HepG2 (cell line): Measurements from ENCODE around the gene USF2. TPM values are rescaled to one million over a fixed set of nuclear protein-coding genes. Genes with fewer than 3 reads are reported as not detected.
A peak's percentile ranks its signal among the peaks of the same experiment; 100 is the strongest.

ENCODE experiments used
- ATAC-seq: fragments of 200-7000 bp; cut with Tn5 transposase; 3 replicates; pipeline ENCODE4 v1.9.1; 2020; ENCODE audit warnings: mild to moderate bottlenecking, moderate library complexity
- BruUV-seq: library from RNA; stranded (reverse); fragments of 400-500 nt; replicated peaks from 2 replicates; lab custom pipeline; 2021; lab: Mats Ljungman, UMichigan
- CTCF ChIA-PET: fragments of 300-600 bp; formaldehyde crosslinking; extraction: SDS; loops from one replicate; lab custom pipeline; 2021; ENCODE audit warnings: low total read pairs, inconsistent platforms, low intra/inter-chr PET ratio; lab: Yijun Ruan, JAX
- POLR2A ChIA-PET: fragments of 350-600 bp; sonication (Branson Sonifier 250); formaldehyde crosslinking; loops from one replicate; lab custom pipeline; 2020; ENCODE audit warnings: antibody characterized with exemption, inconsistent platforms; lab: Yijun Ruan, JAX
- DNase-seq: peaks from one replicate; pipeline ENCODE4 v3.0.0-alpha.2; 2015; ENCODE audit warnings: low spot score
- FAIRE-seq: peaks from 3 replicates; lab custom pipeline; 2011; peaks lifted over from hg19 to GRCh38; lab: Jason Lieb, UNC
- H2AFZ ChIP-seq: one replicate; pipeline ENCODE4 v1.6.1; 2011; ENCODE audit warnings: low read length, inconsistent platforms
- H3K27ac ChIP-seq: fragments of 300-600 bp; 3 replicates; pipeline ENCODE4 v1.8.0; 2011; ENCODE audit warnings: mixed run types, mild to moderate bottlenecking, mixed read lengths, low read length, inconsistent platforms; ENCODE audit not compliant: insufficient read depth; ENCODE audit errors: extremely low read length
- H3K27me3 ChIP-seq, 2 experiments: fragments of 200-600 bp in 1 of 2; 2 replicates in 1 of 2; 3 replicates in 1 of 2; pipeline versions ENCODE4 v1.6.0 to v1.8.0; 2011; ENCODE audit warnings: low read length in 2 of 2, mild to moderate bottlenecking in 2 of 2, moderate library complexity in 2 of 2, inconsistent platforms in 1 of 2; ENCODE audit not compliant: insufficient read depth in 2 of 2, control insufficient read depth in 1 of 2
- H3K36me3 ChIP-seq, 2 experiments: fragments of 200-600 bp in 1 of 2; replicated peaks in 1 of 2; 2 replicates in 1 of 2; 3 replicates in 1 of 2; pipeline versions ENCODE4 v1.5.1 to v1.8.0; 2011; ENCODE audit warnings: low read length in 2 of 2, inconsistent platforms in 1 of 2; ENCODE audit not compliant: insufficient read depth in 2 of 2, control insufficient read depth in 1 of 2
- H3K4me1 ChIP-seq: 2 replicates; pipeline ENCODE4 v1.5.1; 2012; ENCODE audit warnings: low read length, inconsistent platforms; ENCODE audit not compliant: insufficient read depth
- H3K4me2 ChIP-seq: 2 replicates; pipeline ENCODE4 v1.6.0; 2011; ENCODE audit warnings: low read depth, low read length, inconsistent platforms
- H3K4me3 ChIP-seq, 3 experiments: fragments of 200-600 bp in 1 of 3; sonication (generic), shearing (Covaris generic) in 1 of 3; replicated peaks in 1 of 3; 2 replicates each; pipeline ENCODE4 v1.5.1; 2011 to 2016; ENCODE audit warnings: low read length in 3 of 3, inconsistent platforms in 2 of 3, low read depth in 2 of 3, mild to moderate bottlenecking in 2 of 3, control low read depth in 1 of 3, mixed read lengths in 1 of 3; ENCODE audit not compliant: insufficient read depth in 1 of 3
- H3K79me2 ChIP-seq: one replicate; pipeline ENCODE4 v1.6.1; 2011; ENCODE audit warnings: low read length, inconsistent platforms; ENCODE audit not compliant: insufficient read depth
- H3K9ac ChIP-seq: 2 replicates; pipeline ENCODE4 v1.6.0; 2011; ENCODE audit warnings: mild to moderate bottlenecking, low read depth, low read length, inconsistent platforms; ENCODE audit not compliant: insufficient read depth
- H3K9me3 ChIP-seq: 2 replicates; pipeline ENCODE4 v1.5.1; 2012; ENCODE audit warnings: mild to moderate bottlenecking, low read length
- H4K20me1 ChIP-seq: 2 replicates; pipeline ENCODE4 v1.6.0; 2011; ENCODE audit warnings: inconsistent platforms, mild to moderate bottlenecking, low read length, moderate library complexity; ENCODE audit not compliant: insufficient read depth
- AGO2 ChIP-seq: fragments of 200-400 bp; formaldehyde crosslinking; optimal IDR thresholded peaks from 2 replicates; pipeline ENCODE3; 2017; ENCODE audit warnings: mild to moderate bottlenecking, low read depth, low read length, moderate library complexity
- ARNT2 ChIP-seq: sonication (generic); formaldehyde crosslinking; IDR thresholded peaks from 2 replicates; pipeline ENCODE4 v1.8.0; 2022; ENCODE audit warnings: mild to moderate bottlenecking, low read depth, missing genetic modification reagents, moderate library complexity
- CBX5 ChIP-seq: sonication (generic); formaldehyde crosslinking; IDR thresholded peaks from 2 replicates; pipeline ENCODE4 v1.4.0; 2020; ENCODE audit warnings: missing genetic modification reagents, borderline replicate concordance
- DNMT1 ChIP-seq: sonication (generic); formaldehyde crosslinking; IDR thresholded peaks from 2 replicates; pipeline ENCODE4 v1.5.1; 2020; ENCODE audit warnings: mild to moderate bottlenecking, missing genetic modification reagents
- HCFC1 ChIP-seq: fragments of 150-350 bp; IDR thresholded peaks from 2 replicates; pipeline ENCODE4 v1.6.1; 2014; ENCODE audit warnings: low read depth, low read length
- HNRNPL ChIP-seq: fragments of 200-400 bp; formaldehyde crosslinking; IDR thresholded peaks from 2 replicates; pipeline ENCODE4 v1.6.1; 2017; ENCODE audit warnings: mild to moderate bottlenecking, low read depth, low read length
- KDM1A ChIP-seq: IDR thresholded peaks from 2 replicates; pipeline ENCODE4 v1.6.1; 2016; ENCODE audit warnings: missing compliant biosample characterization
- KDM3A ChIP-seq: IDR thresholded peaks from 2 replicates; pipeline ENCODE4 v1.6.1; 2018; ENCODE audit warnings: low read depth, missing compliant biosample characterization
- MED1 ChIP-seq: sonication (generic); formaldehyde crosslinking; IDR thresholded peaks from 2 replicates; pipeline ENCODE4 v1.4.0; 2020; ENCODE audit warnings: missing genetic modification reagents
- MXD4 ChIP-seq: IDR thresholded peaks from 2 replicates; pipeline ENCODE4 v1.6.1; 2016; ENCODE audit warnings: mild to moderate bottlenecking, missing biosample characterization, missing genetic modification reagents
- RBAK ChIP-seq: sonication (generic); formaldehyde crosslinking; IDR thresholded peaks from 2 replicates; pipeline ENCODE4 v1.5.1; 2020; ENCODE audit warnings: mild to moderate bottlenecking, missing genetic modification reagents
- ZNF547 ChIP-seq: sonication (generic); formaldehyde crosslinking; IDR thresholded peaks from 2 replicates; pipeline ENCODE4 v1.5.1; 2020; ENCODE audit warnings: mild to moderate bottlenecking, missing genetic modification reagents
- ZNF607 ChIP-seq: sonication (generic); formaldehyde crosslinking; IDR thresholded peaks from 2 replicates; pipeline ENCODE4 v1.5.1; 2020; ENCODE audit warnings: missing genetic modification reagents, mild to moderate bottlenecking, borderline replicate concordance
- WGBS: methylation state at CpG from one replicate; pipeline ENCODE4 v1.1.6; 2017; ENCODE audit warnings: low lambda C conversion rate; 5-methylcytosine and 5-hydroxymethylcytosine counted together
- in situ Hi-C: cut with HindIII; loops from 2 replicates; pipeline ENCODE4 v1.10.0; 2017; ENCODE audit warnings: low pct_unique_long_range_greater_than_20kb; ENCODE audit not compliant: extremely low pct_ligation_motif_present
- intact Hi-C: fragments of 100-400 bp; cut with micrococcal nuclease; formaldehyde crosslinking; loops from one replicate; pipeline ENCODE4 v1.10.0; 2022; ENCODE audit not compliant: unreplicated experiment
- polyA plus RNA-seq, 8 experiments: library from polyadenylated mRNA; depleted of rRNA in 3 of 8; stranded (reverse) in 7 of 8; unstranded in 1 of 8; fragments of >200 nt; fragmentation: Illumina TruSeq in 4 of 8; extraction: Trizol in 4 of 8; gene quantifications; 2 replicates each; pipeline versions ENCODE4 v1.2.1 to v1.2.3, GENCODE V29; 2011 to 2016; ENCODE audit warnings: low read depth in 4 of 8, missing spikeins in 1 of 8, mixed read lengths in 1 of 8; ENCODE audit not compliant: insufficient read depth in 1 of 8
- total RNA-seq, 5 experiments: library from RNA; depleted of rRNA; stranded (reverse); fragments of >200 nt; fragmentation: Illumina TruSeq; extraction: Trizol; gene quantifications; 2 replicates each; pipeline ENCODE4 v1.2.3, GENCODE V29; 2016; ENCODE audit warnings: low read depth in 1 of 5
- TF ChIP-seq, protein P1 (sequence below): sonication (generic); formaldehyde crosslinking; IDR thresholded peaks from 2 replicates; pipeline ENCODE4 v1.8.0; 2022; ENCODE audit warnings: low read depth, missing genetic modification reagents
- TF ChIP-seq, protein P2 (sequence below): sonication (generic); formaldehyde crosslinking; IDR thresholded peaks from 2 replicates; pipeline ENCODE4 v1.9.0; 2022; ENCODE audit warnings: low read depth, missing genetic modification reagents
- TF ChIP-seq, protein P3 (sequence below): sonication (generic); formaldehyde crosslinking; IDR thresholded peaks from 2 replicates; pipeline ENCODE4 v1.5.0; 2020; ENCODE audit warnings: missing genetic modification reagents

Gene USF2
- total and polyA plus RNA-seq, 2 of the 13 experiments (the other 11 are each of a cell fraction or from before 2014, with no cell fraction given), result 54.9 to 106 TPM

DNA sequence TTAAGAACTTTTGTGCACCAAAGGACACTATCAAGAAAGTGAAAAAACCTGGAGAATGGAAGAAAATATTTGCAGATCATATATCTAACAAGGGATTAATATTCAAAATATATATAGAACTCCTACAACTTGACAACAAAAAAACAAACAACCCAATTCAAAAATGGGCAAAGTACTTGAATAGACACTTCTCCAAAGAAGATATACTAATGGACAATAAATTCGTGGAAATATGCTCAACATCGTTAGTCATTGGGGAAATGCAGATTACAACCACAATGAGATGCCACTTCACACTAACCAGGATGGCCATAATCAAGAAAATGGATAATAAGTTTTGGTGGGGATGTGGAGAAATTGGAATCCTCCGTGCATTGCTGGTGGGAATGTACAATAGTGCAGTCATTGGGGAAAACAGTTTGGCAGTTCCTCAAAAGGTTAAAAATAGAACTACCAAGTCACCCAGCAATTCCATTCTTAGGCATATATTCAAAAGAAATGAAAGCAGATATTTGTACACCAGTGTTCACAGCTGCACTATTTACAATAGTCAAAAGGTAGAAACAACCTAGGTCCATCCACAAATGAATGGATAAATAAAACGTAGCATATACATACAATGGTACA, 22.2 kb upstream of the USF2 start (continued):
- TF ChIP-seq KDM3A (no peak), CBX5 (CRISPR knock-in tag) (no peak)
- TF ChIP-seq, all 625 proteins: peak for 0

DNA sequence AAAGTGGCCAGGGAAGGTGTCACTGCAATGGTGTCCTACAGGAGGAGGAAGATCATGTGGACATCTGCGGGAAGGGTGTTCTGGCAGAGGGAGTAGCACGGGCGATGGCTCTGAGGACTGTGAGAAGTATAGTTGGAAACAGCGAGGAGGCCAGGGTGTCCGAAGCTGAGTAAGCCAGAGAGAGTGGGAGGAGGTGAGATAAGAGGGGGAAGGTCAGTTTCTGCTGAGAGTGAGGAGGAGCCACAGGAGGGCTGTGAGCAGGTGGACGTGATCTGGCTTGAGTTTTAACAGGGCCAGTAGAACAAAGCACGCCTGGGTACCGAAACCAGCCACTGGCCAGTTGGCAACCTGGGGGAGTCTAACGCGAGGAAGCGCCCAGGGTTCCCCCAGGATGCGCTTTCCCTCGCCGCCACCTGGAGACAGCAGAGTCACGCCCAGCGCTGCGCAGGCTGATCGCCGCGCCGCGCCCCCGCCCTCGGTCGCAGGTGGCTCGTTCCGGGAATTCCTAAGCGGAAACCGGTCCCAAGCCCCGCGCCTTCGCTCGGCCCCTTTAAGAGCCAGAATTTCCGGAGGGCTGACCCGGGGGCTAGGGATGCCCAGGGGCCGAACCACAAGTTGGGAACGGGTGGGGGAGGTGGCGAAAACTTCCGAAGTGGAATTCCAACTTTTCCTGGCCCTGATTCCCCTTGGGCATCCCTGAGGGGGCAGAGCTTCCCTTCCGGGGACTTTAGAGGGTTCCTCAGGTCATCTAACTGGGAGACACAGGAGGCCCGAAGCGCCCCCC, 21.0 kb upstream of the USF2 start:
- Histone ChIP-seq H3K79me2 (peaks cover 24% of the 10 kb centered on the region), H2AFZ (peak overlapping the region; percentile 96), H3K27ac (peak overlapping the region; percentile 98), H4K20me1 (no peaks in the 10 kb centered on the region; the same call in 1 of the 2 replicates), H3K36me3 (peaks cover 3 to 12% of the 10 kb centered on the region in 2 experiments; a peak in 2 of 5 replicates), H3K9me3 (no peaks in the 10 kb centered on the region), H3K9ac (peak overlapping the region; percentile 94), H3K4me3 (peak overlapping the region; percentile 74 to 99 (median 92)), H3K4me2 (peak overlapping the region; percentile 83), H3K27me3 (no peaks in the 10 kb centered on the region; a peak in 1 of 5 replicates), H3K4me1 (peaks cover 31% of the 10 kb centered on the region)
- WGBS, result 2% methylated on average over 14 of the region's 42 CpGs
- peak; percentile 81 for ATAC-seq
- BruUV-seq, result TSS peak; percentile 95
- FAIRE-seq, result peak; percentile 48
- ChIA-PET CTCF (interaction anchor here (0.9 to 1.4 kb wide), 4 partner anchors 21 to 262 kb away, joined by 3 read pairs; no protein-coding TSS in a partner anchor), POLR2A (no interaction called here)
- intact Hi-C loops (loop anchor here (10.0 kb wide), 1 partner anchor 247 kb away; the partner anchor contains the start of gene KRTDAP), in situ Hi-C loops (no loop called here)
- peak; percentile 87 for DNase-seq
- TF ChIP-seq, protein P1, sequence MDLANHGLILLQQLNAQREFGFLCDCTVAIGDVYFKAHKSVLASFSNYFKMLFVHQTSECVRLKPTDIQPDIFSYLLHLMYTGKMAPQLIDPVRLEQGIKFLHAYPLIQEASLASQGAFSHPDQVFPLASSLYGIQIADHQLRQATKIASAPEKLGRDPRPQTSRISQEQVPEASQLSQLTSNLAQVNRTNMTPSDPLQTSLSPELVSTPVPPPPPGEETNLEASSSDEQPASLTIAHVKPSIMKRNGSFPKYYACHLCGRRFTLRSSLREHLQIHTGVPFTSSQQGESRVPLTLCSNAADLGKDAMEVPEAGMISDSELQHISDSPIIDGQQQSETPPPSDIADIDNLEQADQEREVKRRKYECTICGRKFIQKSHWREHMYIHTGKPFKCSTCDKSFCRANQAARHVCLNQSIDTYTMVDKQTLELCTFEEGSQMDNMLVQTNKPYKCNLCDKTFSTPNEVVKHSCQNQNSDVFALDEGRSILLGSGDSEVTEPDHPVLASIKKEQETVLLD (CRISPR knock-in tag), result no peak; the same call in 1 of the 2 replicates
- TF ChIP-seq AGO2, result peak; percentile 48
- no peak for TF ChIP-seq HNRNPL
- peak; percentile 72 for TF ChIP-seq KDM1A (CRISPR knock-in tag)
- TF ChIP-seq ZNF607 (CRISPR knock-in tag), result peak; percentile 17; the same call in 1 of the 2 replicates
- 0 out of 2 replicates have a peak, but pooled peaks have one; percentile 33 for TF ChIP-seq ARNT2 (CRISPR knock-in tag)
- peak; percentile 54; the same call in 1 of the 2 replicates for TF ChIP-seq MED1 (CRISPR knock-in tag)
- TF ChIP-seq, protein P2, sequence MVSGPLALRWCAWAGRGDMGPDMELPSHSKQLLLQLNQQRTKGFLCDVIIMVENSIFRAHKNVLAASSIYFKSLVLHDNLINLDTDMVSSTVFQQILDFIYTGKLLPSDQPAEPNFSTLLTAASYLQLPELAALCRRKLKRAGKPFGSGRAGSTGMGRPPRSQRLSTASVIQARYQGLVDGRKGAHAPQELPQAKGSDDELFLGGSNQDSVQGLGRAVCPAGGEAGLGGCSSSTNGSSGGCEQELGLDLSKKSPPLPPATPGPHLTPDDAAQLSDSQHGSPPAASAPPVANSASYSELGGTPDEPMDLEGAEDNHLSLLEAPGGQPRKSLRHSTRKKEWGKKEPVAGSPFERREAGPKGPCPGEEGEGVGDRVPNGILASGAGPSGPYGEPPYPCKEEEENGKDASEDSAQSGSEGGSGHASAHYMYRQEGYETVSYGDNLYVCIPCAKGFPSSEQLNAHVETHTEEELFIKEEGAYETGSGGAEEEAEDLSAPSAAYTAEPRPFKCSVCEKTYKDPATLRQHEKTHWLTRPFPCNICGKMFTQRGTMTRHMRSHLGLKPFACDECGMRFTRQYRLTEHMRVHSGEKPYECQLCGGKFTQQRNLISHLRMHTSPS (CRISPR knock-in tag), result peak; percentile 58; the same call in 1 of the 2 replicates
- TF ChIP-seq DNMT1, result no peak
- TF ChIP-seq, protein P3, sequence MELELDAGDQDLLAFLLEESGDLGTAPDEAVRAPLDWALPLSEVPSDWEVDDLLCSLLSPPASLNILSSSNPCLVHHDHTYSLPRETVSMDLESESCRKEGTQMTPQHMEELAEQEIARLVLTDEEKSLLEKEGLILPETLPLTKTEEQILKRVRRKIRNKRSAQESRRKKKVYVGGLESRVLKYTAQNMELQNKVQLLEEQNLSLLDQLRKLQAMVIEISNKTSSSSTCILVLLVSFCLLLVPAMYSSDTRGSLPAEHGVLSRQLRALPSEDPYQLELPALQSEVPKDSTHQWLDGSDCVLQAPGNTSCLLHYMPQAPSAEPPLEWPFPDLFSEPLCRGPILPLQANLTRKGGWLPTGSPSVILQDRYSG (CRISPR knock-in tag), result peak; percentile 41; the same call in 1 of the 2 replicates
- no peak for TF ChIP-seq MXD4
- TF ChIP-seq RBAK (CRISPR knock-in tag), result no peak
- TF ChIP-seq ZNF547, result no peak
- no peak for TF ChIP-seq HCFC1
